ENCODE results near the gene FAM180B.

- TF ChIP-seq POLR2A (IDR thresholded peaks at IDR 0.05; ENCODE audit: low read length) (no peak), GATA1 (IDR thresholded peaks at IDR 0.05; ENCODE audit: low read depth, low read length) (no peak)
Measured at GRCh38 chr11:47609675-47610074, 23.2 kb downstream of the FAM180B start.

All from erythroblast (primary cell).